ENCODE data around the gene COL4A5. TPM values are rescaled to one million over a fixed set of nuclear protein-coding genes. Genes with fewer than 3 reads are reported as not detected.
A peak's percentile ranks its signal among the peaks of the same experiment; 100 is the strongest.

COL4A5 gene
- total RNA-seq, 6 experiments from 2014 or later: 4.3 to 7.9 (median 6.2) TPM

DNA sequence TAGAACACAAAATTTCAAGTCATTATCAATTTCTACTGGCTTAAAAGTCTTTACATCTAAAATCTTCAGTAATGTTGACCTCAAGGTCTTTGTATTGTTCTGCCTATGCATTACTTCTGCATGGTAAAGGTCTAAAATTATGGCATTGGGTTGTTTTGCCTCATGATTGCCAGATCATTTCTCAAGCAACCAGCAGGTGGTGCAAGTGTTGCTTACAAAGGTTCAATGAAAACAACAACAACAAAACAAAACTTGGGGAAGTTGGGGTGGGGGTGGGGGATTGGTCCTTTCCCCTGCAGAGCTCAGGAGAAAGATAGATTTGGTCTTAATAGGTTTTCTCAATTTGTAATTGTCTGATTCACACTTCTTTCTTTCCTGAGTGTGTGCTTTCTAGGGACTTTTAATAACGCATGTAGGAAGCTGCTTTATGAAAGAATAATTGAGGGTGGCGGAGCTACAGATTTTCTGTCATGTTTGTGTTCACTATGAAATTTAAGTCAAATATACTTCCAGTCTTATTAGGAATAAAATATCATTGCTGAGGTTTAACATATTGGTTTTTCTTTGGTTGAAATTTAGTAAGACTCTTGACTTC, 145.1 kb downstream of the COL4A5 start:
- TF ChIP-seq, protein P1, sequence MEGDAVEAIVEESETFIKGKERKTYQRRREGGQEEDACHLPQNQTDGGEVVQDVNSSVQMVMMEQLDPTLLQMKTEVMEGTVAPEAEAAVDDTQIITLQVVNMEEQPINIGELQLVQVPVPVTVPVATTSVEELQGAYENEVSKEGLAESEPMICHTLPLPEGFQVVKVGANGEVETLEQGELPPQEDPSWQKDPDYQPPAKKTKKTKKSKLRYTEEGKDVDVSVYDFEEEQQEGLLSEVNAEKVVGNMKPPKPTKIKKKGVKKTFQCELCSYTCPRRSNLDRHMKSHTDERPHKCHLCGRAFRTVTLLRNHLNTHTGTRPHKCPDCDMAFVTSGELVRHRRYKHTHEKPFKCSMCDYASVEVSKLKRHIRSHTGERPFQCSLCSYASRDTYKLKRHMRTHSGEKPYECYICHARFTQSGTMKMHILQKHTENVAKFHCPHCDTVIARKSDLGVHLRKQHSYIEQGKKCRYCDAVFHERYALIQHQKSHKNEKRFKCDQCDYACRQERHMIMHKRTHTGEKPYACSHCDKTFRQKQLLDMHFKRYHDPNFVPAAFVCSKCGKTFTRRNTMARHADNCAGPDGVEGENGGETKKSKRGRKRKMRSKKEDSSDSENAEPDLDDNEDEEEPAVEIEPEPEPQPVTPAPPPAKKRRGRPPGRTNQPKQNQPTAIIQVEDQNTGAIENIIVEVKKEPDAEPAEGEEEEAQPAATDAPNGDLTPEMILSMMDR (IDR thresholded peaks at IDR 0.05): peak; percentile 58
- Mint-ChIP-seq H3K4me1 (ENCODE audit: low read depth) (no peaks in the 10 kb centered on the region), H3K27me3 (ENCODE audit: insufficient read depth) (no peaks in the 10 kb centered on the region), H3K4me3 (no peak overlapping the region), H3K36me3 (ENCODE audit: low read depth) (no peaks in the 10 kb centered on the region), H3K9me3 (no peaks in the 10 kb centered on the region), H3K27ac (no peak overlapping the region)
- peak; percentile 0 for DNase-seq

- H3K9me3 Mint-ChIP-seq: no peaks in the 10 kb centered on the region
- DNase-seq: no peak
- TF ChIP-seq, protein P1 (IDR thresholded peaks at IDR 0.05): no peak
- no peaks in the 10 kb centered on the region; the same call in 1 of the 2 replicates for H3K27me3 Mint-ChIP-seq (ENCODE audit: insufficient read depth)
- H3K36me3 Mint-ChIP-seq (ENCODE audit: low read depth): no peaks in the 10 kb centered on the region; the same call in 1 of the 2 replicates
- no peaks in the 10 kb centered on the region for H3K4me1 Mint-ChIP-seq (ENCODE audit: low read depth)
- H3K4me3 Mint-ChIP-seq: no peak overlapping the region
- no peak overlapping the region for H3K27ac Mint-ChIP-seq
These were observed 150.9 kb downstream of the COL4A5 start for GRCh38 chrX:108590496-108590895.

GRCh38 chrX:108601276-108601675, 161.6 kb downstream of the COL4A5 start:
- no peaks in the 10 kb centered on the region for H3K36me3 Mint-ChIP-seq (ENCODE audit: low read depth)
- TF ChIP-seq, protein P1 (IDR thresholded peaks at IDR 0.05): no peak

GRCh38 chrX:108610141-108610540, 170.5 kb downstream of the COL4A5 start:
- Mint-ChIP-seq H3K27me3 (ENCODE audit: insufficient read depth) (no peaks in the 10 kb centered on the region), H3K9me3 (no peaks in the 10 kb centered on the region), H3K4me3 (no peak overlapping the region), H3K4me1 (ENCODE audit: low read depth) (no peaks in the 10 kb centered on the region), H3K27ac (no peak overlapping the region), H3K36me3 (ENCODE audit: low read depth) (no peaks in the 10 kb centered on the region)
- TF ChIP-seq, protein P1 (IDR thresholded peaks at IDR 0.05): no peak
- no peak for DNase-seq

More at GRCh38 chrX:108601276-108601675, 161.6 kb downstream of the COL4A5 start:
- no peak for DNase-seq
- Mint-ChIP-seq H3K27ac (no peak overlapping the region), H3K27me3 (ENCODE audit: insufficient read depth) (no peaks in the 10 kb centered on the region; the same call in 1 of the 2 replicates), H3K4me3 (no peak overlapping the region), H3K4me1 (ENCODE audit: low read depth) (no peaks in the 10 kb centered on the region), H3K9me3 (no peaks in the 10 kb centered on the region)

GRCh38 chrX:108614616-108615015, 175.0 kb downstream of the COL4A5 start:
- TF ChIP-seq, protein P1 (IDR thresholded peaks at IDR 0.05): no peak
- H3K27ac Mint-ChIP-seq: no peak overlapping the region
- no peaks in the 10 kb centered on the region for H3K36me3 Mint-ChIP-seq (ENCODE audit: low read depth)
- H3K4me3 Mint-ChIP-seq: no peak overlapping the region
- no peaks in the 10 kb centered on the region for H3K4me1 Mint-ChIP-seq (ENCODE audit: low read depth)
- H3K27me3 Mint-ChIP-seq (ENCODE audit: insufficient read depth): no peaks in the 10 kb centered on the region
- no peak for DNase-seq
- H3K9me3 Mint-ChIP-seq: no peaks in the 10 kb centered on the region

Data from HFFc6 (cell line).